PC-3 (cell line): ENCODE results near the gene CRELD1.

Experiments
- CTCF ChIP-seq: fragments of 300-600 bp; sonication (generic); conservative IDR thresholded peaks from 2 replicates; pipeline ENCODE4 v1.5.1; 2017; ENCODE audit warnings: antibody characterized with exemption, low read depth, mild to moderate bottlenecking, low read length
- EZH2 ChIP-seq: fragments of 300-600 bp; sonication (generic); IDR thresholded peaks from one replicate; pipeline ENCODE4 v1.6.1; 2017; ENCODE audit warnings: antibody characterized with exemption, mild to moderate bottlenecking, low read length; ENCODE audit not compliant: unreplicated experiment

GRCh38 chr3:9903904-9904303 is 29.7 kb upstream of the CRELD1 start:
- no peak for TF ChIP-seq CTCF
- no peak for TF ChIP-seq EZH2
